Kidney capillary endothelial cell (primary cell): ENCODE measurements around the gene CACNA2D3.
"Not testable (repeated sequence)": the region's sequence is repeated elsewhere in the genome, so short reads cannot be mapped to it uniquely, and the experiment has no call there.

Experiments
- DNase-seq: peaks from one replicate; pipeline ENCODE4 v3.0.0-alpha.2; 2018; ENCODE audit warnings: low spot score

Gene CACNA2D3

DNA sequence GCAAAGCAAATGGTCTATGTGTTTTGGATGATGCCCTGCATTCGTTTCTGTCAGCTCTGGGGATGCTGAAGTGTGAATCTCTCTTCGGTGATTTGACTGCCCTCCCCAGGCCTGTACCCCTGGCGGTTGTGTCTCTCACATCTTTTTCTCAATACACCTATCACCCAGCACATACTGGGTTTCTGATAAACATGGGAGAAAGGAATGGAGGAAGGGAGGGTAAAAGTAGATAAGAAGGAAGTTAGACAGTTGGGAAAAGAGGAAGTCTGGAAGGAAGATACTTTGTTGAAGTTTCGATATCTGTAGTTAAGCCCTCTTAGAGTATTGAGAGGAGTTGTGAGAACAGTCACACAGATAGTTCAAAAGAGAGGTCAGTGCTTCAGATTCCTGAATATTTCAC lies 841.3 kb downstream of the CACNA2D3 start:
- DNase-seq = no peak

DNA sequence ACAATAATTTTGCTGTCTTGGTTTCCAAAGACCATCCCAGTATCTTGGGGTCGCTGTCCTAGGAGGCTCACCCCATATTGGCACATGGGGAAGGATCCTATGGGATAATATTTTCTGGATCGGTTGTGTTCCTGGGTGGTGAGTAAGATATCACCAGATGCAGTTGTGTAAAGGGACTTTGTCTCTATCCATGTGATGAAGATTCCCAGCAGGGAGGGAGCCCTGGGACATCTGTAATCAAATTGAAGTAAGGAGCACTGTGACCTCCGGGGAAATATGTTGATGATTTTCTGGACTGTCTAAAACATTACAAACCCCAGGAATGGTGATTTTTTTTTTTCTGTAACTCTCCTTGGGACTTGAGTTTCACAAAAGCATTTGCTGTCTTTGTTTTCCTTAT lies 841.7 kb downstream of the CACNA2D3 start:
- no peak for DNase-seq

DNA sequence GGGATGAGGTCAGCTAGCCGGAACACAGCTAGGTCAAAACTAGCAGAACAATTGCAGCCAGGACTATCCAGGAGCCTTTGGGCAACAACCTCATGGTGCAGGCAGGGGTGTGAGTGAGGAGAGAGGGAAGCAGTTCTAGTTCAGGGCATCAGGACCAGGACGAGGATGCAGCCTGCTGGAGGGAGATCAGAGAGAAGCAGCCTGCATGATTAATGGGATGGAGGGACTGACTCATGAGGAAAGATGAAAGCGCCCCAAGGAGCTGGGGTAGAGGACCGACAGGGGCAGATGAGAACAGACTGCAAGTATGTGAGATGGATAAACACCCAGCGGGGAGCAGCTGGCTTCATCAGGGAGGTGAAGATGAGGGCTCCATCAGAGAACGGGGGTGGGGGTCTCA lies 843.4 kb downstream of the CACNA2D3 start:
- no peak for DNase-seq

DNA sequence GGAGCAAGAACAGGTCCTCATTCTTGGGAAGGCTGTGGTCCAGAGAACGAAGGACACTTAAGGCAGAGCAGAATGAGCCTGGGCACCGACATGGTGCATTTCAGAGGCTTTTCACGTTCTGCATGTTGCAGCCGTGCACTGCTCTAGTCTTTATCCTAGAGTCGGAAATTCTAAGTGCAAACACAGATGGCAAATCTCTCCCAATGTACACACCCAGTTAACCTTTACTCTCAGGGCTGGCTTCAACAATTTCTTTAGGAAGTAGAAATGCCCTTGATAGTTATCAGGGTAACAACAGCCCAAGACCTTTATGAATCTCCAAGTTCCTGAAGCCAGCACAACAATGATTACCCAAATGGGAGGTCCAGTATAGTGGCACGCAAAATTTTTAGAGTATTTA lies 844.6 kb downstream of the CACNA2D3 start:
- no peak for DNase-seq

DNA sequence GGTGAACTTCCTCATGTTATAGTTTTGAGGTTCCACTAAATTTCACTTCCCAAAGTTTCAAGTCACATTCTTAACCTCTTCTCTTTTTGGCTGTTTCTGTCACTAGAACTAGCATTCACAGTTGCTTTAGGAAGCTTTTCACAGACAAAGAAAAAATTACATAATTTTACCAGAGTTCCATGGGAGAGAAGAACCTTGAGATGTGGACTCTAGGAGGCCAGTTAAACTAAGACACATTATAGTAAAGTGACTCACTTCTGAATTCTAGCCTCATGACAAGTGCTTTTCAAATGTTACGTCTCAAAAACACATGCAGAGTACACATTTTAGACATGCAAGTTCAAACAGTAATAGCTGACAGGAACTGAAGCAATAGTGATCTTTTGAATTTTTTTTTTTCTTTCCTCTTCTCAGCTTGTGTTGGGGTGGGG lies 845.4 kb downstream of the CACNA2D3 start:
- no peak for DNase-seq

DNA sequence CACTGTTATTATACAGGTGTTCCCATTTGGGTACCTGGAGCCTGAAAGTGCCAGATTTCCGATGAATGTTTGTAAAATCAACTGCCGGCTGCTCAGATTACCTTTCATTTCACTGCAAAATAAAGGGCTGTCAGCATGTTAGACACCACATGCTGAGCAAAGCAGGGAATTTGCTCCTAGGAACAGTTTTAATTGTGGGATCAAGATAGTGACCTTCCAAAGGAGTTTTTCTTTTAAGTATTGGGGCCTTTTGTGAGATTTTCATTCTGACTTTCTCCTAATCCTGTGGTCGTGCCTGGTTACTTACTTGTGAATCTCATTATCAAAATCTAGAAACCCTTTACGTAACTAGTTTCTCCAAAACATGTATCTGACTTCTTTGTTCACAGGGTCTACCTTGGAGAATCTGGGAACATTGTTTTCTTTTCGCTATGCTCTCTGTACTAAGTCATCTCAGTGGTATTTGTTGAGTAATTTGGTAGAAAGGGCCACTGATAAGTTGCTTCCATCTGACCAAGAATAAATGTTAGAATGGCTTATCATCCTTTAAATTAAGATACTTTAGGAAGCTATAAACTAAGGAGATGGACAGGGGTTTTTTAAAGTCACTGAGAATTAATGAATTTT lies 846.3 kb downstream of the CACNA2D3 start:
- no peak for DNase-seq

DNA sequence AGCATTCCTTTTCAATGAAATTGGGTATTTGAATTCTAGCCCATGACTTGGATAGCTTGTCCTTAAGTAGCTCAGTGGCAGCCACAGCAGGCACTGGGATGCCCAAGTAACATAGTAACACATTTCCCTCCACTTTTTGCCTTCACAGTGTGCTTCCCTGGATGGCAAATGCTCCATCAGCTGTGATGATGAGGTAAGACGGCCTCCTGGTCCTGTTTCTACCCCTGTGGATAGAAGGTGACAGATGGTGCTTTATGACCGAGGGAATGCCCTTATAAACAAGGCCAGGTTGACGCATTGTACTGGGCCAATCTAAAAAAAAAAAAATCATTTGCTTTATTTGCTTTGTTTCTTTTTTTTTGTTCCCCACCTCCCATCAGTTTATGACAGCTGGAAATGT lies 847.3 kb downstream of the CACNA2D3 start:
- DNase-seq = no peak

DNA sequence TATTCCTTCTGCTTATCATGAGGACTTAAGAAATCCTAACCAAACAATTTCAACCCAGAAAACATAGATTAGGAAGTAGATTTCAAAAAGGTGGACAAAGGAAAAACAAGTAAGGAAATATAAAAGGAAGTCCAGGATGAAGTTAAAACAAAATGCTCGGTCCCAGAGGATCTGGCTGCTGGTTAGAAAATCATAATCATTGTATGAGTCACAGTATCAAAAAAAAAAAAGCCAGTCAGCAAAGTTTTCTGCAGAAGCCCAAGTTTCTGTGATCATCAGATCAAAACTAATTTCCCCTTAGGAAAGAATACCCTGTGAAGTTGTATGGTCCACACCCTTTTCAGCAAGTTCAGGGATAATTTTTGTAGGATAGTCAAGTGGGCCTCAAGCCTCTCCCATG lies 848.5 kb downstream of the CACNA2D3 start:
- no peak for DNase-seq

DNA sequence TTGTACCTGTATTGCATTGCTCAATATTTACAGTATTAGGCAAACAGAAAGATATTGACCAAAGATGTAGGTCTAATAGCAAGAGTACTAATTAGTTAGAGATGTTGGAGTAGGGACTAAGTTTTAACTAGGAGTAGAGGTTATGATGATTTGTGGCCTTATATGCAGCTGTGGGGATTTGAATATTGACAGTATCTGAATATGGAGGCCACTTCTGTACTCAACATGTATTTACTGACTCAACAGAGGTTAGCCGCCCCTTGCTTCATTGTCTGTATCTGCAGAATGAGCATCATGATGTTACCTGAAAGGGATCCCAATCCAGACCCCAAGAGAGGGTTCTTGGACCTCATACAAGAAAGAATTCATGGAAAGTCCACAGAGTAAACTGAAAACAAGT lies 855.1 kb downstream of the CACNA2D3 start:
- DNase-seq = no peak

DNA sequence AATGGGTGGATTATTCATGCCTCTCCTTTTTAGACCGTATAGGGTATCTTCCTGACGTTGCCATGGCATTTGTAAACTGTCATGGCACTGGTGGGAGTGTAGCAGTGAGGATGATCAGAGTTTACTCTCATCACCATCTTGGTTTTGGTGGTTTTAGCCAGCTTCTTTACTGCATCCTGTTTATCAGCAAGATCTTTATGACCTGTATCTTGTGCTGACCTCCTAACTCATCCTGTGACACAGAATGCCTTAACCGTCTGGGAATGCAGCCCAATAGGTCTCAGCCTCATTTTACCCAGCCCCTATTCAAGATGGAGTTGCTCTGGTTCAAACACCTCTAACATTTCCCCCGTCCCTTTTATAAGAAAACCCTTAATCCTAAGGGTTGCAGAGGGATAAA lies 855.6 kb downstream of the CACNA2D3 start:
- DNase-seq = not testable (repeated sequence)

DNA sequence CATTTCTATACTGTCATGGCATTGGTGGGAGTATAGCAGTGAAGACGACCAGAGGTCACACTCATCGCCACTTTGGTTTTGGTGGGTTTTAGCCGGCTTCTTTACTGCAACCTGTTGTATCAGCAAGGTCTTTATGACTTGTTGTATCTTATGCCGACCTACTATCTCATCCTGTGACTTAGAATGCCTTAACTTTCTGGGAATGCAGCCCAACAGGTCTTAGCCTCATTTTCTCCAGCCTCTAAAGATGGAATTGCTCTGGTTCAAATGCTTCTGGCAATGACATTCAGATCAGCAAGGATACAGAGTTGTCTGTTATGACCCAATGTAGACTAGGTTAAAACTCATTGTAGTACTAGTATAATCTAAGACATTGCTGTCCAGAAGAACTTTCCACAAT lies 860.5 kb downstream of the CACNA2D3 start:
- no peak for DNase-seq

DNA sequence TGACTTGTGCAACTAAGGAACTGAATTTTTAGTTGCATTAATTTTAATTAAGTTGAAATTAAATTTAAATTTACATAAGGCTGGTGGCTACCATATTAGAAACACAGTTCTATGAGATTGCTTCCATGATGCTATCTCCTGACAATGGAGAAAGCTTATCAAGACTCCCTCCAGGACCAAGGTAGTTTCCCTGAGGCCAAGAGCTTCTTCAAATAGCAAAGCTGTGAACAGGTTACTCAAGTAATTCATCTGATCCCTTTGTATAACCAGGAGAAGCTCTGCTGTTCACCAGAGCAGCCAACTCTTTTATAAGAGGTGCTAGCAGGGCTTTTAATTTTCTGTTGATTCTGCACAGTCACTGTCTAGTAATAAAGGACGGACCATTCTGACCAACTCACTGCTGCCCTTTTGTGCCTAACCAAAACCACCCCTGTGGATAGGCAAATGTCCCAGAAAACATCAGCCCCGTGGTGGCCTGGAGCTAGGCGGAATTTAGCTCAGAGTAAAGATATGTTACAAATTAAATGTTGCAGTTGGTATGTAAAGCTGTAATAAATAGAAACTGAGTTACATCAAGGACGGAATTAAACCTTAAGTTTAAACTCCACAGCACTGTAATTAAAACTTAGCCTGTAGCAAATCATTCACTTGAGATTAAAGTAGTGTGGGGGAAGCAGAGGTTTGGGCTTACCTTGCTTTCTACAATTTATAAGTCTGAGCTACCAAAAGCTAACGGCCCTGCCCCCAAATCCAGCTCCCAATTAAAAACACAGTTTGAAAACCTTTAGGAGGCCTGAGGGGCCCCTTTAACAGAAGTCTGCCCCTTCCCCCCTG lies 861.1 kb downstream of the CACNA2D3 start:
- DNase-seq = no peak

DNA sequence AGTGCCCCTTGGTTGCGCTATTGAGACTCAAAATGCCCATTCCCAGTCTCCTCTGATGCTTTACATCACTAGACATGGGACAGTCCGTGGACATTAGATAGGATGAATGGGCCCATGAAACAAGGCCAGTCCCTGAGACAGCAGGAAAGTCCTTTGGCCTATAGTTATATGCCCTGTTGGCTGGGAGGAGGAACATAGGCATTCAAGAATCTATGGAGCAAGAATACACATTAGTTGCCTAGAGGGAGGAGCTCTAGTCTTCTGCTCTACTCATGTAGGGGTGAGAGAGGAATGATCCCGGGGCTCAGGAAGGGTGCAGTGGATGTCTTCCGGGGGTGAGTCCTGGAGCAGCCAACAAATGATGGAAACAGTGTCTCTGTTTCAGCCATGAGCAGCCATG lies 863.5 kb downstream of the CACNA2D3 start:
- no peak for DNase-seq

DNA sequence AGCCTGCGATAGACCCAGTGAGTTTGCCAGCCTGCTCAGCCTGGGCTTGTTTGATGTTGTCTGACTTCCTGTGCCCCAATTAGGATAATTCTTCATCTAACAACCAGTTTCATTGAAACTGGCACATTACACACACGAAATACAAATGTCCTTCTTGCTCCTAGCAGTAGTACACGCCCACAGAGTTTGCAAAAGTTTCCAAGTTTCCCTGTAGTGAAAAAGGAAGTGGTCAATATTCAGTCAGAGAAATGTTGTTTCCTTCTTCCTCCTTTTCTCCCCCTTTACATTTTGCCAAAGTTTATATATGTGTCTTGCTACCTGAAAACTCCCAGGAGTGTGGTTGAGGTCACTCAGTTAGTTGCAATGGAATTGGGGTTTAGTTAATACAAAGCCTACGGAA lies 863.9 kb downstream of the CACNA2D3 start:
- DNase-seq = no peak

DNA sequence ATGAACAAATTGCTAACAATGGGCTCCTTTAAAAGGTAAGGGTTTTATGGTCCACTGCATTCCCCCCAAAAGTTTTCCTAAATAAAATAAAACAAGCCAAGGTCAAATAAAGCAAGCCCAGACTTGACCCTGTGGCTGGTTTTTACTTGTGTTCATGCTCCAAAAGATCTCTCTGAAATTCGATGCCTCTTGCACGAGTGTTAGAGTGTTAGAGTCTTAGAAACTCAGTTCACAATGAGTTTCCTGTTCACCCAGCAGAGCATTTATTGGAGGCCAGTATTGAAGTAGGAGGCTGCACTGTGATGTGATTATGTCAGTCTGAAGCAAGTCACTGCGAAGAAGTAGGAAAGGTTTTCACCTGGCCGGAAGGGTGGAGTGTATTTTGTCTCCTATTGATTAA lies 865.4 kb downstream of the CACNA2D3 start:
- DNase-seq = no peak

DNA sequence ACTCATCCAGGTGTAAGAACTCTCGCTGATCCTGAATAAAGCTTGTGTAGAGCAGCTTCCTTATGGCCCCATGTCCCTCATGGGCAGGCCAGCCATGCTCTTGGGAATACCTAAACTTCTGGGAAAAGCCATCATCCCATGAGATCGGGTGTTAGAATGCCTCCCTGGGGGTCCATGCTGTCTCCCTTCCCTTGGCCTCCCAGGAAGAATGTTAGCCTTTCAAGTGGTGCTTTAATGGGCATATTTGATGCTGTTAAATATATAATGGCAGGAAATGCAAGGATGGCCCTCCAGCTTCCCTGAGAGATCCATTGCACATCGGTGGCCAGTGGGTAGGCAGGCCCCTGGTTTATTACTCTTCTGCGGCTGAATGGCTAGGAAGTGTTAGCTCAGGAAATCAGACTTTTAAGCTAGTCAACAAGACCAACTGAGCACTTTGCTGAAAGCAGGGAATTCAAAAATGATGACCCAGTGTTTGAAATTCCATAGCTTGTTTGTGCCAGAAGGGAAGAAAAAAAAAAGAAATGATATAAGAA lies 866.0 kb downstream of the CACNA2D3 start:
- DNase-seq = no peak

DNA sequence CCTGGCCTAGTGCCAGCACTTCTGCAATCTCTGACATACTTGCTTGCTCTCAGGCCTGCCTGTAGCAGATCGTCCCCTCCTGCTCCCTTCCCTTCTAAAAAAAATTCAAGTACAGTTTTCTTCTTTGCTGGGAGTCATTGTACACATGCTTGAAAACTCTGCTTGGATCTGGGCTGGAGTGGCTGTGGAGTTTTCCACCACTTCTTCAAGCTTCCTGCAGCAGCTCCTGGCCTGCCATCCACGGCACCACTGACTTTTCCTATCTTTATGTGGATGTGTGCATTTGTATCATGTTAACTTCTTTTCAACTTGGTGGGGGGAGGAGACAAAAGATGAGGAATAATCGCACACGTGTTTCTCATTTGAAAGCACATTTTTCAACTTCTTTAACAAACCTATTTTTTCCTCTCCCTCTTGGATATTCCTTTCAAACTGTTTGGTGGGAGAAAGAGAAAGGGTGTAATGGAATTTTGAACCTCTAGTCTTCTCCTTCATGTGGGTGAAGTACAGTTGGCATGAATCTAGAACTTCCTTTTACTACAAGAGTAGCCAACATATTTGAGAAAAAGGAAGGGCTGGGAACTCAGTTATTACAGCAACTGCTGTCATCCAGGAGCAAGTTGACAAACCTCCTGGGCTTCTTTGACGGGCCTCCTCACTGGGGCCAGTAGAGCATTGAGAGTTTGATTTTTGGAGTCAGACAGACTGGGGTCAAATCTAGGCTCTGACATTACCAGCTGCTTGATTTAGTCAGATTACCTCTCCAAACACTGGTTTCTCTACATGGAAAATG lies 866.7 kb downstream of the CACNA2D3 start:
- no peak for DNase-seq

DNA sequence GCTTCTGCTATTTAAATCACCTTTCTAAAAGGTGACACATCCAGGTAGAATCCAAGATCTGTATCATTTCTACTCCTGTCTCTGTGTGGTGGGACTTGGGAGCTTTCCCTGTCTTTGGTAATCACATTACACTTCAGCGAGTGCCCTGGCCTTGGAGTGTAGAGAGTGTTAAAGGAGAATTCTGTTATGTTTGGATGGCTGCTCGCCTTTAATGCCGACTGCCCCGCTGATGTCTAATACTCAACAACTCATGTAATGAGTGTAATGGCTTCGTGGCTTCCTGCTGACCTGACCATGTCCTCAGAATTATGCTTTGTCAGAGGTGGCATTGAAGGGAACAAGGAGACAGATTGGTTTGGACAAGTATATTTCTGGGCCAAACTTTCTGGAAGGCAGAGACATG lies 871.8 kb downstream of the CACNA2D3 start:
- DNase-seq = no peak

DNA sequence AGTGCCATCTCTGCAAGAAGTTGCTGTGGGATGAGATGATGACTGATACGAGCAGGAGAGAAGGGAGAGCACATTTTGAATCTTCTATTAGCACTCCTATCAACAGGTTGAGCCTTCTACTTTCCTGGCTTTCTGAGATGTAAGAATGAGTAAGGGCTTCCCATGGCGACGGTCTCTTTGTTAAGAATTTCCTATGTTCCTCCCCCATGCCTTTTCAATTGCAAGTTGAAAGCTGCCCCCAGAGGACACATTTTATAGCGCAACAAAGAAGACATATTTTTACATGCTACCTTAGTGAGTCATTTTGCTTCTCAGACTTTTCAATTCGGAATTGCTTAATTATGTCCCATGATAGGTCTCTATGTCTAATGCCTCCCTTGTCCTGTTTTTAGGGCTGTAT lies 876.8 kb downstream of the CACNA2D3 start:
- no peak for DNase-seq

DNA sequence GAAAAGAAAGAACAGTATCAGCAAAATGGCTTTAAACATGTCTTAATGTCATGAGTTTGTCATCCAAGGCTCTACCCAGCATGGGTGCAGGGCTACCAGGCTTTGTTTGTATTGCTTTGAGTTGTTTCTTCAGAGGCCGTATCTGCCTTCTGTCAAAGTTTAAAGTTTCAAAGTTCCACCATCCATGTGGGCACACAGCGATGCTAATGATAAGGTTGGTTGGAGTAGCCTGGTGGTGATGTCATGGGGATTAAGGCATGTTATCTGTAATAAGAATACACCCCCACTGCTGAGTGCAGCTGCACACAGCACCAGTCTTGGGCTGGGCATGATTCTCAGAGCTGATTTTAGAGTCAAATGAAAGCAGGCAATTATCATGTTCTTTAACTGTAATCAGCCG lies 877.5 kb downstream of the CACNA2D3 start:
- no peak for DNase-seq

DNA sequence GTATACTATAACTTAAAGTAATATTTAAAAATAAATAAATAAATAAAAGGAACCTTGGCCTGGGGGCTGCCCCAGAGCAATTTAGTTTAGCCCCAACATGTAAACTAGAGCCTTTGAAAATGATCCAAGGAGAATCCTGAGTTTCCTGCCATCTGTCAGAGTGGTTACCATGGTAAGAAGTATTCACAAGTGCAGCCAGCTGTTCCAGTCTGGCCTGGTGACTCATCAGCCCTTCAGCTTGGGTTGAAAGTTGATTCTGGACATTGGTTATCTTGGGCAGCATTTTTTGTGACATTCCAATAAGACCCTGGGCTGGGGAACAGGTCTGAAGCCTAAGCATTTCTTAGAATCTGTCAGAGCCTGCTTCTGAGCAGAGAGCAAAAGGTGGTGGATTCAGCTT lies 878.2 kb downstream of the CACNA2D3 start:
- no peak for DNase-seq

DNA sequence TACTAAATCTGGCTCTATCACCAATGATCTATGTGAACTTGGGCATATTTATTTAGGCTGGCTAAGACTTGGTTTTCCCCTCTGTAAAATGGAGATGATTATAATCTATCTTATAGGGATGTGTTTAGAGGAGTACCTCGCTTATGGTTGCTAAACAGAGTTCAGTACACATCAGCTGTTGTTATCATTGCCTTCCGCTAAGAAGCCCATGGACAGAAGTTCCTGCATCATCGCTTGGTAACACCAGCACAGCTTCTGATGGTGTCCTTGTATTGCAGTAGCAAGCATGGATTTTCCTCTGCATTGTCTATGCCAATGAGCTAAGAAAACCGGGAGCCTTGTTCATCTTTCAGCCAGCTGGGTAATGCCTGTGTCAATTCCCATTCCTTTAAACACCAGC lies 878.6 kb downstream of the CACNA2D3 start:
- no peak for DNase-seq

DNA sequence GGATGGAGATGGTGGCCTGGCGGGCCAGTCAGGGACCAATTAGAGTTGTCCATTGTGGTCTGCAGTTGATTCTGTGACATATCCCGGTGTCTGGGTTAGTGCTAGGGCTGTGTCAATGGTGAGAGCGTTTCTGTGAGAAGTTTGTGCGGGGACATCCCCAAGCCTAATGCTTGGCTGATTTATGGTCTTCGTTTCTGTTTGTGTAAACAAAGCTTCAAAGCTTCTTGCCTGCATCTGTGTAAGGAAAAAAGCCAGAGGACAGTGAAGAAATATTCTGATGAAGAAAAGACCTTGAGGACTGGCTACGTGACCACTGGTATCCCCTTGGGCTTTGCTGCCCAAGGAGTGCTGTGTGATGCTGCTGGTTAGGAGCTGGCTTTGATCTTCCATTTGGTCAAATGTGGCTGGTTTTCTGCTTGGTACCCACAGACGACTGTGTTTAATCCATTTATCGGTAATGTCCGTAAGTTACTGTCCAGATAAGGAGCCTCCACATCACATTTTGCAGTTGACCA lies 880.1 kb downstream of the CACNA2D3 start:
- DNase-seq = no peak
